Stimulated activated CD4-positive, alpha-beta T cell treated with anti-CD3 and anti-CD28 coated beads, Interleukin-15, amount 100 ng/mL, for 24 hours (primary cell): ENCODE measurements around the gene IL21R.
"Not testable (repeated sequence)": the region's sequence is repeated elsewhere in the genome, so short reads cannot be mapped to it uniquely, and the experiment has no call there.

ENCODE experiments used
- DNase-seq: peaks from one replicate; pipeline ENCODE4 v3.0.0-alpha.2; 2020

Gene IL21R

GRCh38 chr16:27448532-27449433 is 46.8 kb downstream of the IL21R start:
- DNase-seq: no peak

- peak; percentile 81 for DNase-seq
These were observed 47.6 kb downstream of the IL21R start for GRCh38 chr16:27449434-27450195.

DNA sequence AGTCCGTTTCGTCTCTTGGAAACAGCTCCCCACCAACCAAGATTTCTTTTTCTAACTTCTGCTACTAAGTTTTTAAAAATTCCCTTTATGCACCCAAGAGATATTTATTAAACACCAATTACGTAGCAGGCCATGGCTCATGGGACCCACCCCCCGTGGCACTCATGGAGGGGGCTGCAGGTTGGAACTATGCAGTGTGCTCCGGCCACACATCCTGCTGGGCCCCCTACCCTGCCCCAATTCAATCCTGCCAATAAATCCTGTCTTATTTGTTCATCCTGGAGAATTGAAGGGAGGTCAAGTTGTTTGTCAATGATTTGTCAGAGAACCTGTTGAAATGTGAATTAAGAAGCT is 48.2 kb downstream of the IL21R start:
- no peak for DNase-seq

GRCh38 chr16:27452569-27453493 is 50.9 kb downstream of the IL21R start:
- DNase-seq: peak; percentile 36

DNA sequence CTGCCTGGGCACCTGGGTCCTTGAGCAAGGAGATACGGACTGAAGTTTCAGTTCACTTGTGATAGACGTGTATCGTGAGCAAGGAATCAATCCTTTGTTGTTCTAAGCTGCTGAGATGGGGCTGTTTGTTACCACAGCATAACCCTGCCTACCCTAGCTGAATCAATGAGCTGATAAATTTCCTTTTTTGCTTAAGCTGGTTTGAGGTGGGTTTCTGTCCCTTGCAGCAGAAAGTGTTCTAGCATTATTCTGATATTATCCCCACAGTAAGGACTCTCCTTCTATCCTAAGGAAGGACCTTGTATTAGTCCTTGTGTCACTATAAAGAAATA is 51.5 kb downstream of the IL21R start:
- DNase-seq: no peak

DNA sequence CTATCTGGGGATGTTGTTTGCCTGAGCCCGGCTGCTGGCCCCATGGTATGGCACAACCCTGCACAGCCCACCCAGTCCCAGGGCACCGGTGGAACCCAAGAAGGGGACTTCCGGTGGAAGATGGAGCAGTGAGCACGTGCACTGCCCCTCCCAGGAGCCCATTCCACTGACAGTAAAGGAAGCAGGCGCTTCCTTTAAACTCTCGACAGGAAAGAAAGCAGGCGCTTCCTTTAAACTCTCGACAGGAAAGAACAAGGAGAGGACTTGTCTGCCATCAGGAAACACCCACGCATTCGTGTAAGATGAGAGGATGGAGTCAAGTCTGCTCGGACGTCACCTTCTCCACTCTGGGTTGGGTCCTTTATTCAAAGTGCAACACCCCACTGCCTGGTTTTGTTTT is 53.7 kb downstream of the IL21R start:
- peak; percentile 44 for DNase-seq

DNA sequence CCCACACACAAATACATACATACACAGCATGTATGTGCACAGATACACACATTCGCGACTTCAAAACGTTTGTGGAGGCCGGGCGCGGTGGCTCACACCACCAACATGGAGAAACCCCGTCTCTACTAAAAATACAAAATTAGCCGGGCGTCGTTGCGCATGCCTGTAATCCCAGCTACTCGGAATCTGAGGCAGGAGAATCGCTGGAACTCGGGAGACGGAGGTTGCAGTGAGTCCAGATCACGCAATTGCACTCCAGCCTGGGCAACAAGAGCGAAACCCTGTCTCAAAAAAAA is 55.6 kb downstream of the IL21R start:
- DNase-seq: not testable (repeated sequence)

DNA sequence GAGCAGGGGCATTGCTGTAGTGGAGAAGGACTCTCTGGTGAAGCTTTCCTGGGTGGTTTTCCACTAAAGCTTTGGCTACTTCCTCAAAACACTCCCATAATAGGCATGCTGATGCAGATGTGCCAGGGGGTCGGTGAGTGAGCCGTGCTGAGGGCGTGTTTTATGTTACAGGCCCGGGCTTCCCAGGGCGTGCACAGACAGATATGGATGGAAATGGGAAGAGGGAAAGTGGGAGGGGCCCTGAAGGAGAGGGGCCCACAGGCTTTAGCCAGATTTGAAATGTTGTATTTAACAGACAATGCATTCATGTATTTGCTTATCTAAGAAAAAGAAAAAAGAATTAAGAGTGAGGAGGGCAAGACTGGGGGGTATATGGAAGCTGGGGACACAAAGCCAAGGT is 56.3 kb downstream of the IL21R start:
- no peak for DNase-seq

DNA sequence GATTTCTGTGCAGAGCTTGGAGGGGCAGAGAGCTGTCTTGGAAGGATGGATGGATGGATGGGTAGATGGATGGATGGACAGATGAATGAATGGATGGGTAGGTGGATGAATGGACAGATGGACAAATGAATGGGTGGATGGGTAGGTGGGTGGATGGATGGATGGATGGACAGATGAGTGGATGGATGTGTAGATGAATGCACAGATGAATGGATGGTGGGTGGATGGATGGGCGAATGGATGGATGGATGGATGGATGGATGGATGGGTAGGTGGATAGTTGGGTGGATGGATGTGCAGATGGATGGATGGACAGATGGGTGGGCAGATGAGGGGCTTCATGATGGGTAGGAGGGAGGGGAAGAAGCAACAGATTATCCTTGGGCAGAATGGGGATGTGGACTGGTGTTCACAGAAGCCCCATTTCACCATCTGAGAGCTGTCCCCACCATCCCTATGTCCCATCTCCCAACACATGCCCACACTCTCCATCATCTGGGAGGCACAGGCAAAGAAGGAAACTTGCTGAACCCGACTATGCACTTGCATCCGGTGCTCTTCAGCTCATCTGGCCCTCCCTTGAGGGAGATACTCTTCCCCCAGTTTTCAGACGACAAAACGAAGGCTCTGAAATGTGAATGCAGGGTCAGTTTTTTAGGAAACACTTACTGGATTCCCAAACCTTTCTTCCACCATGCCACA is 57.2 kb downstream of the IL21R start:
- DNase-seq: no peak

GRCh38 chr16:27460213-27460612 is 58.2 kb downstream of the IL21R start:
- DNase-seq: no peak

GRCh38 chr16:27460663-27461482 is 58.9 kb downstream of the IL21R start:
- no peak for DNase-seq

GRCh38 chr16:27461483-27462171 is 59.7 kb downstream of the IL21R start:
- no peak for DNase-seq

DNA sequence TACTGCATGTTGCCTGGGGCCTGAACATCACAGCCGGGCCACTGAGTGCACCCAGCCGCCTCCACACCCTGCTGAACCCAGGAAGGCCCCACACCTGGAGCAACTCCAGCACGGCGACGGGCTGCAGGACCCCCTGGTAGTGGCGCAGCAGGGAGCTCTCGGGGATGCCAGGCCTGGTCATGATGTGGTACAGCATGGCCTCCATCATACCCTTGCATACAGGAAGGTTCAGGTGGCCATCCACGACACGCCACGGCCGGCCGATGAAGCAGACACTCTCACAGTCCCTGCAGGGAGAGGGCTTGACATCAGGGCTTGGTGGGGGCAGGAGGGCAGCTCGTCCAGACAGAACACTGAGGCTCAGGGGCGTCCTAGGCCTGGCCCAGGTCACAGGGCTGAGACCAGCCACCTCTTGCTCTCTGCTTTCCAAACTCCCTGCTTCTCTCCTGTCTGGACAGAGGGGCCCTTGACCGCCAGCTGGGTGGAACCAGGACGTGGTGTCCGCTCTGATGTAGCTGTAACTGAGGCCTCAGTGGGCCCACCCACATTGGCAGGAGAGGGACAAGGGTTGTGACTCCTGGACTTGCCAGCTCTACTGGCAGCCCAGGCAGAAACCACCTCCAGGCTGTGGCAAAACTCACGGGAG is 60.3 kb downstream of the IL21R start:
- no peak for DNase-seq

DNA sequence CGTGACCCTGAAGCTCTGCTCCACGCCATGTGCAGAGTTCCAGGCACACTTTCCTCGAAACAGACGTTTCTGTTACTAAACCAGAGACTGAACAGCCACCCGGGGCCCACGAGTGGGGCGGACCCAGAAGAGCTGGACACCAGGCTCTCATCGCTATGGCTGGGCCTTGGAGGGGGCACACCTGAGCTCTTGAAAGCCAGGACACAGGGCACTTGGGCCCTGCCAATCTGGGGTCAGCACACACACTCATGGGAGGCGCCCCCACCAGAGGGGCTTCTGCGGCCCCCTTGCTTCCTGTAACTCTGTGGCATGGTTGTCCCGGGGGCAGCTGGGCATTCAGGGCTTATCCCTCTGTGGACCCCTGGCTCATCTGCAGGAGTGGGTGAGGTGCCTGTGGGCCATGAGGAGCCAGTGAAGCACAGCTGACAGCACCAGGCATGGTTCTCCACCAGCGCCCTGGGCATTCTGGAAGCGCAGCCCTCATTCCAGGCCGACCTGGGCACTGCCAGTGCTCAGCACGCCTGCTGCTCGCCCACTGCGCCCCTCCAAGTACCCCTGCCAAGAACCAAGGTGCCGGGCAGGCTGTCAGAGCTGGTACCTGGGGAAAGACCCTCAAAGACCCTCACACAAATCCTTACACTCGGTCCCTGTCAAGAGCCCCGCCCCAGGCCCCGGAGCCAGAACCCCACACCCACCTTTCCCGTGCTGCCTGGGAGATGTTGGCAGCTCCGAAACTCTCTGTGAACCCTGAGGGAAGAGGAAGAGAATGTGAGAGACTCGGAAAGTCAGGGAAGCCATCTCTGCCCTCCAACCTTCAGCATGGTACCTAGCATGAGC is 61.1 kb downstream of the IL21R start:
- no peak for DNase-seq

- peak; percentile 43 for DNase-seq
These were observed 62.0 kb downstream of the IL21R start for GRCh38 chr16:27463741-27464591.

- DNase-seq: no peak
These were observed 62.9 kb downstream of the IL21R start for GRCh38 chr16:27464626-27465482.

DNA sequence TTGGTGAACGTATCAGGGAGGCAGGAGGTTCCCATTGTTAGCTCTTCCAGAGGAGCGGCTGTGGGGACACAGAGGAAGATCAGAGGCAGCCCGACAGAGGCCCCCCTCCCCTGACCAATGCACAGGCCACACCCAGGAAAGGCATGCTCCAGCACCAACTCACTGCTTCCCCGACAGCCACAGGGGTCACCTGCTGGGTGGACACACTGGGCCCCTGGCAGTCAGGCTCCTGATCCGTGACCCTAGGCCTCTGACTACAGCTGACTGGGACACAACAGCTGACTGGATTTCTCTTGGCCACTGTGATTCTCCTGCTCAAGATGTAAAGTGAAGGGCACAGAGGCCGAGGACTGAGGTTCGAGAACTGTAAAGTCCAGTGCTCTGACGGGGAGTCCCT is 63.5 kb downstream of the IL21R start:
- no peak for DNase-seq
